ENCODE measurements around the gene STING1. TPM values are rescaled to one million over a fixed set of nuclear protein-coding genes. Genes with fewer than 3 reads are reported as not detected.

Gene STING1
- total RNA-seq, 2 donors from 2014 or later: 151 to 160 TPM

DNA sequence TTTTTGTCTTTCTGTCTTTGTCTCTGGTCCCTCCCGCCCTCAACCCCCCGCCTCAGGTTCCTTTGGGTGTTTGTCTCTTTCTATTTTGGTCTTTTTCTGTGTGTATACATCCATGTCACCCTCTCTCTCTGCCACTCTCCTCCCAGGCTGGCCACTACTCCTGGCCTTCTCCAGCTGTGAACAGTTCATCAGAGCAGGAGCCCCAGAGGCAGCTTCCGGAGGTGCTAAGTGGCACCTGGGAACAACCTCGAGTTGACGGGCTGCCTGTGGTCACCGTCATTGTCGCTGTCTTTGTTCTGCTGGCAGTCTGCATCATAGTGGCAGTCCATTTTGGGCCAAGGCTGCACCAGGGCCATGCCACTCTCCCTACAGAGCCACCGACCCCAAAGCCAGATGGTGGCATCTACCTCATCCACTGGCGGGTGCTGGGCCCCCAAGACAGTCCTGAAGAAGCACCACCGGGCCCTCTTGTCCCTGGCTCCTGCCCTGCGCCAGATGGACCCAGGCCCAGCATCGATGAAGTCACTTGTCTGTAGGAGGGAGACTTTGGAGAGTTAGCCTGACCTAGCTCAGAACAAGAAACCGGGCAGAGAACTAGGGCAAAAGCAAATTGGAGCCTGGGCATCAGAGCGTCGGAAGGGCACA lies 10.1 kb downstream of the STING1 start:
- H3K4me1 Mint-ChIP-seq: peaks cover 63% of the 10 kb centered on the region
- no peaks in the 10 kb centered on the region for H3K27me3 Mint-ChIP-seq
- peaks cover 8% of the 10 kb centered on the region for H3K36me3 Mint-ChIP-seq (ENCODE audit: low read depth)
- peak overlapping the region; percentile 96 for H3K27ac Mint-ChIP-seq
- H3K4me3 Mint-ChIP-seq: peak overlapping the region; percentile 94
- H3K9me3 ChIP-seq (ENCODE audit: control insufficient read depth, low read length, poor library complexity, severe bottlenecking): no peaks in the 10 kb centered on the region
- no peak for DNase-seq
- no peak for ATAC-seq

GRCh38 chr5:139470821-139471300 lies 11.7 kb downstream of the STING1 start, which contains the start of gene SMIM33:
TSS of gene SMIM33 (plus strand) at chr5:139471004. CDS start at chr5:139471122, 118 bp downstream.
- H3K4me1 Mint-ChIP-seq: peaks cover 57% of the 10 kb centered on the region

DNA sequence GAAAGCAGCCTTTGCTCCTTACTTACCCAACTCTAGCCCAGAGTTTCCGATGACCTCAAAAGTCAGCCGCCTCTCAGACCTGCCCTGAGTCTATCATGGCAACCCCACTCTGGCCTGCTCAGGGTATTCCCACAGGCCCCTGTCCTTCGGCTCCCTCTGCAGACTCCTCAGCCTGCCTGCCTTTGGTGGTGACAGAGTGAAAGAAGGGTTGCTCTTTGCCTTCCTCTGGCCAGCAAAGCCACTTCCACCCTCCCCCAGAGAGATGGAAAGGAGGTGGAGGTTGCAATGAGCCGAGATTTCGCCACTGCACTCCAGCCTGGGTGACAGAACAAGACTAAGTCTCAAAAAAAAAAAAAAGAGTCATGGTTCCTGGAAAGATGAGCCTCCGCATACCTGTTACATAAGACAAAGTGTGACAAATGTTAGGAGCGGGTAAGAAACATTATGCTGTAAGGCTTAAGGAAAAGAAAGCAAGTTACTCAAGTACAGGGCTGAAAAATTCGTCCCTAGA lies 14.1 kb downstream of the STING1 start:
- Mint-ChIP-seq H3K36me3 (ENCODE audit: low read depth) (peaks cover 2% of the 10 kb centered on the region), H3K4me1 (peaks cover 39% of the 10 kb centered on the region), H3K27ac (peak overlapping the region; percentile 94), H3K27me3 (no peaks in the 10 kb centered on the region), H3K4me3 (peak overlapping the region; percentile 71)
- H3K9me3 ChIP-seq (ENCODE audit: control insufficient read depth, low read length, poor library complexity, severe bottlenecking): no peaks in the 10 kb centered on the region
- DNase-seq (no peak), ATAC-seq (peak; percentile 31)

More at GRCh38 chr5:139470821-139471300, 11.7 kb downstream of the STING1 start, which contains the start of gene SMIM33:
- peak within 1 kb of the TSS; percentile 94 for H3K4me3 Mint-ChIP-seq
- peaks cover 8% of the 10 kb centered on the region for H3K36me3 Mint-ChIP-seq (ENCODE audit: low read depth)
- peak within 1 kb of the TSS; percentile 96 for H3K27ac Mint-ChIP-seq
- DNase-seq (peak in 1 of 3 donors; percentile 29), ATAC-seq (peak; percentile 81)
- H3K27me3 Mint-ChIP-seq: no peaks in the 10 kb centered on the region
- H3K9me3 ChIP-seq (ENCODE audit: control insufficient read depth, low read length, poor library complexity, severe bottlenecking): no peaks in the 10 kb centered on the region

DNA sequence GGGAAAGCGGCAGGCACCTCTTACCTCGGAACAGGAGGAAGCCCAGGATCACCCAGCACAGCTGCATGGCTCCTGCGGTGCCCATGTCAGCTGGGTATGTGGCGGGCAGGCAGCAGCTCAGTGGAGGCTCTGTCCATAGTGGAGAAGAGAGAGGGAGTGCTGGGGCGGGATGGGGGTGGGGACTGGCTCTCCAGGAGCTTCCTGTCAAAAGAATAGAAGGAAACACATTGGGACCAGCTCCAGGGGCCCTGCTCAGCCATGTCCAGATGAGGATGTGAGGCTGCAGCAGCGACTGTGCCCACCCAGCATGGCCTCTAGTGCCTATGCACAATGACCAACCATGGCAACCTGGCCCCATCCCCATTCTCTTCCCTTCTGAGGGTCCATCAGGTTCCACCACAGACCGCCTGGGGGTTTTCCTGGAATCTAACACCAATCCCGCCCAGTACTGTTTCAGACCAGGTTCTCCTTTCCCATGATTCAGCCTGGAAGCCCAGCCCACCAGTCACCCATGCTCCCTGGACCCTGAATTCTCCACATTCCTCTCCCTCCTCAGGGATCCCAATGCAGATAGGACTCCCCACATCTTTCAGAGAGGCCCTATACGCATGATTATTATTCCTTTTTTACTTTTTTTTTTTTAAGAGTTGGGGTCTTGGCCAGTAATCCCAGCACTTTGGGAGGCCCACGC lies 19.8 kb downstream of the STING1 start, which contains the start of gene ECSCR:
Gene ECSCR (minus strand): TSS at position 158 of the 691 bp plus-strand sequence. CDS start 73 bp downstream, at position 85.
- Mint-ChIP-seq H3K27ac (peak within 1 kb of the TSS; percentile 98), H3K36me3 (ENCODE audit: low read depth) (no peaks in the 10 kb centered on the region), H3K27me3 (no peaks in the 10 kb centered on the region), H3K4me1 (peaks cover 17% of the 10 kb centered on the region), H3K4me3 (no peak within 1 kb of the TSS)
- ATAC-seq (no peak), DNase-seq (no peak)
- no peaks in the 10 kb centered on the region for H3K9me3 ChIP-seq (ENCODE audit: control insufficient read depth, low read length, poor library complexity, severe bottlenecking)

DNA sequence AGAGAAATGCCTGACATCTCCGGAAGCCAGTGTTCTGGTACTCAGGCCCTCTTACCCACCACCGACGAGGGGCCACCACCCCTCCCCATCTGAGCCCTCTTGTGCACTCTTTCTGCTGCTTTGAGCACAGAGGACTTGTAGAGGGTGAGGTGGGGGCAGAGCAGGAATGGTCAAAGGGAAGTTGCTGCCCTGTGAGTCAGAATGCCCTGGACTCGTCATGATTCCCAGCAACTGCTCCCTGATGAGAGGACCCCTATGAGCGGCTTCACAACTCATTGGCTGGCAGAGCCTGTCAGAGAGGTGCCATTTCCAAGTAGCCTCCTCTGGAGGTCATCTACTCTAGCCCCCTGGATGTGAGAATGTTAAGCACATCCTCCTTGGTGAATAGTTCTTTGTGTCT lies 20.9 kb downstream of the STING1 start:
- no peak overlapping the region for H3K4me3 Mint-ChIP-seq

DNA sequence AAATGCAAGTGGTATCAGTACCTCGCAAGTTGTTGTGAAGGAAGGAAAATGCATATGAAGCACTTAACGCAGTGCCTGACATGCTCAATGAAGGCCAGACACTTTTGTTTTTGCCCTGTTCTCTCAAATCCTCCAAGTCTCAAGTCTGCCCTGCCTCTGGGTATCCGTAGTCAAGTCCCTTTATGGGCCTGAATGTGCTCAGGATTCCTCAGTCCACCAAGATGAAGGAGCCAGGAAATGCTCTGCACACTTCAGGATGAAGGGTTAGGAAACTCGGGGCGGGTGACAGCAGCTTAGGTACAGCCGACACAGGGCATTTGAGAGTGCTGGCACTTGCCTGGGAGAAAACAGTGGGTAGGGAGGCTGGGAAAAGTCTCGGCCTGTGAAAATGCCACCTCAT lies 21.4 kb downstream of the STING1 start:
- Mint-ChIP-seq H3K36me3 (ENCODE audit: low read depth) (no peaks in the 10 kb centered on the region), H3K27me3 (no peaks in the 10 kb centered on the region), H3K27ac (peak overlapping the region; percentile 98), H3K4me1 (peaks cover 32% of the 10 kb centered on the region), H3K4me3 (no peak overlapping the region)
- H3K9me3 ChIP-seq (ENCODE audit: control insufficient read depth, low read length, poor library complexity, severe bottlenecking): no peaks in the 10 kb centered on the region
- ATAC-seq: no peak
- DNase-seq: no peak

More for the DNA sequence above, 20.9 kb downstream of the STING1 start:
- DNase-seq: no peak
- H3K9me3 ChIP-seq (ENCODE audit: control insufficient read depth, low read length, poor library complexity, severe bottlenecking): no peaks in the 10 kb centered on the region
- Mint-ChIP-seq H3K36me3 (ENCODE audit: low read depth) (no peaks in the 10 kb centered on the region), H3K4me1 (peaks cover 26% of the 10 kb centered on the region), H3K27ac (peak overlapping the region; percentile 98), H3K27me3 (no peaks in the 10 kb centered on the region)
- ATAC-seq: no peak

- Mint-ChIP-seq H3K36me3 (ENCODE audit: low read depth) (no peaks in the 10 kb centered on the region), H3K27ac (peak overlapping the region; percentile 98), H3K27me3 (no peaks in the 10 kb centered on the region), H3K4me1 (peaks cover 32% of the 10 kb centered on the region), H3K4me3 (no peak overlapping the region)
- DNase-seq: no peak
- no peak for ATAC-seq
- no peaks in the 10 kb centered on the region for H3K9me3 ChIP-seq (ENCODE audit: control insufficient read depth, low read length, poor library complexity, severe bottlenecking)
Observed at GRCh38 chr5:139460455-139460854, 22.1 kb downstream of the STING1 start.

GRCh38 chr5:139459451-139459934 lies 23.1 kb downstream of the STING1 start:
- DNase-seq: no peak
- Mint-ChIP-seq H3K4me1 (peaks cover 37% of the 10 kb centered on the region), H3K4me3 (peak overlapping the region; percentile 25), H3K36me3 (ENCODE audit: low read depth) (no peaks in the 10 kb centered on the region), H3K27ac (peak overlapping the region; percentile 98), H3K27me3 (no peaks in the 10 kb centered on the region)
- no peaks in the 10 kb centered on the region for H3K9me3 ChIP-seq (ENCODE audit: control insufficient read depth, low read length, poor library complexity, severe bottlenecking)
- ATAC-seq: no peak

- Mint-ChIP-seq H3K4me3 (peak overlapping the region; percentile 84), H3K4me1 (peaks cover 44% of the 10 kb centered on the region), H3K36me3 (ENCODE audit: low read depth) (no peaks in the 10 kb centered on the region), H3K27ac (peak overlapping the region; percentile 98), H3K27me3 (no peaks in the 10 kb centered on the region)
- DNase-seq: peak; percentile 54 to 74 (median 54)
- peak; percentile 99 for ATAC-seq
- H3K9me3 ChIP-seq (ENCODE audit: control insufficient read depth, low read length, poor library complexity, severe bottlenecking): no peaks in the 10 kb centered on the region
Observed at GRCh38 chr5:139458580-139459407, 23.8 kb downstream of the STING1 start.

GRCh38 chr5:139457653-139458306 lies 24.8 kb downstream of the STING1 start:
- DNase-seq (no peak), ATAC-seq (no peak)
- H3K27ac Mint-ChIP-seq: peak overlapping the region; percentile 98
- no peaks in the 10 kb centered on the region for H3K36me3 Mint-ChIP-seq (ENCODE audit: low read depth)
- H3K9me3 ChIP-seq (ENCODE audit: control insufficient read depth, low read length, poor library complexity, severe bottlenecking): no peaks in the 10 kb centered on the region
- peaks cover 48% of the 10 kb centered on the region for H3K4me1 Mint-ChIP-seq
- H3K4me3 Mint-ChIP-seq: peak overlapping the region; percentile 9
- H3K27me3 Mint-ChIP-seq: no peaks in the 10 kb centered on the region

DNA sequence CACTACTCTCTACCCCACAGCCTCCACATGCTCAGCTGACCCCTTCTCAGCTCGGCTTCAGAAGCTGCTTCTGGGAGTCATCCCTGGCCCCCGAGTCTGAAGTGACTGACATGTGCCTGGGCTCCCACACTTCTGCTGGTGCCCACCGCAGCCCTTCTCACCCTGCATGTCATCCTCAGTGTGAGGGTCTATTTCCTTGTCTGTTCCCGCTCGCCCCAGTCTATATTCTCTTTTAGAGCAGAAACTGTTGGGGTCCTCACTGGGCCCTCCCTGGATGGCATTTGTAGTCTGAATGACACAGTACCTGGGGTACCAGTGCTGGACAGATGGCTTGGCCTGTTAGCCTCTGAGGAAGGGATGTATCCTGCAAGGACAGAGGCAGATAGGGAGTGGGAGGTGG lies 25.3 kb downstream of the STING1 start:
- ATAC-seq: no peak
- DNase-seq: no peak
- peaks cover 48% of the 10 kb centered on the region for H3K4me1 Mint-ChIP-seq
- H3K4me3 Mint-ChIP-seq: no peak overlapping the region
- no peaks in the 10 kb centered on the region for H3K27me3 Mint-ChIP-seq
- no peaks in the 10 kb centered on the region for H3K9me3 ChIP-seq (ENCODE audit: control insufficient read depth, low read length, poor library complexity, severe bottlenecking)
- no peaks in the 10 kb centered on the region for H3K36me3 Mint-ChIP-seq (ENCODE audit: low read depth)
- H3K27ac Mint-ChIP-seq: peak overlapping the region; percentile 98

- H3K9me3 ChIP-seq (ENCODE audit: control insufficient read depth, low read length, poor library complexity, severe bottlenecking): no peaks in the 10 kb centered on the region
- H3K27ac Mint-ChIP-seq: peak overlapping the region; percentile 98
- ATAC-seq (no peak), DNase-seq (no peak)
- no peak overlapping the region for H3K4me3 Mint-ChIP-seq
- H3K4me1 Mint-ChIP-seq: peaks cover 47% of the 10 kb centered on the region
- no peaks in the 10 kb centered on the region for H3K36me3 Mint-ChIP-seq (ENCODE audit: low read depth)
- no peaks in the 10 kb centered on the region for H3K27me3 Mint-ChIP-seq
Observed at GRCh38 chr5:139456776-139457175, 25.8 kb downstream of the STING1 start.
